Motor neuron (in vitro differentiated cells): ENCODE measurements around the gene UBE2Q2. TPM values are rescaled to one million over a fixed set of nuclear protein-coding genes. Genes with fewer than 3 reads are reported as not detected.
"Not testable (repeated sequence)": the region's sequence is repeated elsewhere in the genome, so short reads cannot be mapped to it uniquely, and the experiment has no call there.

Experiments used
- ATAC-seq, 8 experiments: fragments of 200-7000 bp; cut with Tn5 transposase; replicated peaks in 6 of 8; 2 replicates each; pipeline ENCODE4 v1.8.0; 2021; ENCODE audit warnings: mild to moderate bottlenecking in 8 of 8, moderate library complexity in 8 of 8
- H3K27ac ChIP-seq, 2 donors: fragments of 250-450 bp; sonication (Bioruptor Pico); 2 replicates each; pipeline ENCODE4 v1.9.0; 2021; ENCODE audit warnings: antibody characterized with exemption in 2 of 2, mild to moderate bottlenecking in 2 of 2, moderate library complexity in 1 of 2
- H3K4me1 ChIP-seq, 2 donors: fragments of 250-450 bp; sonication (Bioruptor Pico); replicated peaks in 1 of 2; 2 replicates each; pipeline ENCODE4 v1.6.1; 2021; ENCODE audit warnings: antibody characterized with exemption in 2 of 2, mild to moderate bottlenecking in 2 of 2, moderate library complexity in 1 of 2
- H3K4me3 ChIP-seq, 5 donors: fragments of 250-450 bp; sonication (Bioruptor Pico); 2 replicates each; pipeline ENCODE4 v1.9.0; 2021; ENCODE audit warnings: antibody characterized with exemption in 5 of 5, mild to moderate bottlenecking in 5 of 5, moderate library complexity in 4 of 5
- WGBS, 10 experiments: fragments of 450-650 bp; shearing (Covaris generic); methylation state at CpG; one replicate each; pipeline ENCODE4 v1.0.0; 2022; 5-methylcytosine and 5-hydroxymethylcytosine counted together
- in situ Hi-C, 9 experiments: fragments of 400-800 bp; cut with MboI; loops; one replicate each; pipeline ENCODE4 v1.15.0; 2021; ENCODE audit warnings: low sequenced_read_pairs in 9 of 9, low pct_unique_long_range_greater_than_20kb in 2 of 9; ENCODE audit not compliant: unreplicated experiment in 9 of 9
- total RNA-seq, 8 experiments: library from RNA; unstranded; fragments of 300-600 nt; gene quantifications; 2 replicates each; pipeline versions ENCODE4 v1.2.3 to v1.2.4, GENCODE V29; 2022

UBE2Q2 gene
- total RNA-seq, 8 experiments from 2014 or later = 16.5 to 44.1 (median 31.9) TPM

GRCh38 chr15:75851566-75851965 is 8.3 kb downstream of the UBE2Q2 start:
- in situ Hi-C loops, ATAC-seq, H3K27ac ChIP-seq, H3K4me3 ChIP-seq: not testable (repeated sequence)
- WGBS, 10 experiments = 73 to 100% (median 95%) methylated on average over 1 to 4 of the region's 4 CpGs; no CpG with 5 or more reads in 1 of the 10 experiments
- H3K4me1 ChIP-seq = peaks cover 8 to 11% of the 10 kb centered on the region in 2 donors

- in situ Hi-C loops = no loop called here
- H3K4me1 ChIP-seq = no peaks in the 10 kb centered on the region
- no peak for ATAC-seq
- no peak overlapping the region for H3K4me3 ChIP-seq
- no peak overlapping the region for H3K27ac ChIP-seq
Measured at GRCh38 chr15:75857886-75858285, 14.6 kb downstream of the UBE2Q2 start.

GRCh38 chr15:75861750-75862402 is 18.6 kb downstream of the UBE2Q2 start:
- in situ Hi-C loops = no loop called here
- ATAC-seq = no peak
- 25 to 100% (median 86%) methylated on average over 1 to 6 of the region's 6 CpGs for WGBS, 10 experiments

GRCh38 chr15:75862796-75863195 is 19.5 kb downstream of the UBE2Q2 start:
- Histone ChIP-seq H3K4me3 (no peak overlapping the region), H3K27ac (no peak overlapping the region), H3K4me1 (no peaks in the 10 kb centered on the region)
- WGBS, 10 experiments = 83 to 100% (median 100%) methylated on average over 1 of the region's 1 CpG; no CpG with 5 or more reads in 3 of the 10 experiments
- no peak for ATAC-seq
- in situ Hi-C loops = no loop called here

More at GRCh38 chr15:75861750-75862402, 18.6 kb downstream of the UBE2Q2 start:
- H3K4me1 ChIP-seq = no peaks in the 10 kb centered on the region
- no peak overlapping the region for H3K4me3 ChIP-seq
- no peak overlapping the region for H3K27ac ChIP-seq

- in situ Hi-C loops = no loop called here
- no peak for ATAC-seq
- Histone ChIP-seq H3K27ac (no peak overlapping the region), H3K4me1 (no peaks in the 10 kb centered on the region), H3K4me3 (no peak overlapping the region)
- 69 to 100% (median 89%) methylated on average over 1 to 5 of the region's 5 CpGs for WGBS, 10 experiments
Measured at GRCh38 chr15:75864213-75865059, 21.2 kb downstream of the UBE2Q2 start.

GRCh38 chr15:75866045-75866444 is 22.8 kb downstream of the UBE2Q2 start:
- H3K27ac ChIP-seq, H3K4me1 ChIP-seq, H3K4me3 ChIP-seq, ATAC-seq, in situ Hi-C loops: not testable (repeated sequence)
- 88 to 100% (median 100%) methylated on average over 1 of the region's 1 CpG; no CpG with 5 or more reads in 5 of the 10 experiments for WGBS, 10 experiments

- in situ Hi-C loops = no loop called here
- no peak overlapping the region for H3K4me3 ChIP-seq
- H3K4me1 ChIP-seq = no peaks in the 10 kb centered on the region
- no peak for ATAC-seq
- H3K27ac ChIP-seq = no peak overlapping the region
Measured at GRCh38 chr15:75866916-75867315, 23.7 kb downstream of the UBE2Q2 start.

- 18 to 96% (median 73%) methylated on average over 2 to 4 of the region's 4 CpGs for WGBS, 10 experiments
- in situ Hi-C loops = no loop called here
- H3K4me1 ChIP-seq = no peaks in the 10 kb centered on the region
Measured at GRCh38 chr15:75867449-75867848, 24.2 kb downstream of the UBE2Q2 start.

GRCh38 chr15:75868019-75868418 is 24.8 kb downstream of the UBE2Q2 start:
- no peak overlapping the region for H3K4me3 ChIP-seq

More at GRCh38 chr15:75867449-75867848, 24.2 kb downstream of the UBE2Q2 start:
- no peak for ATAC-seq
- H3K27ac ChIP-seq = no peak overlapping the region
- H3K4me3 ChIP-seq = no peak overlapping the region

GRCh38 chr15:75869446-75869845 is 26.2 kb downstream of the UBE2Q2 start:
- H3K4me3 ChIP-seq = no peak overlapping the region
- no peak for ATAC-seq
- H3K27ac ChIP-seq = no peak overlapping the region
- in situ Hi-C loops = no loop called here
- no peaks in the 10 kb centered on the region for H3K4me1 ChIP-seq

More at GRCh38 chr15:75868019-75868418, 24.8 kb downstream of the UBE2Q2 start:
- no peak for ATAC-seq
- Histone ChIP-seq H3K4me1 (no peaks in the 10 kb centered on the region), H3K27ac (no peak overlapping the region)
- in situ Hi-C loops = no loop called here
- 83 to 100% (median 97%) methylated on average over 1 to 3 of the region's 3 CpGs; no CpG with 5 or more reads in 1 of the 10 experiments for WGBS, 10 experiments

GRCh38 chr15:75871589-75871988 is 28.3 kb downstream of the UBE2Q2 start:
- H3K27ac ChIP-seq, H3K4me3 ChIP-seq, H3K4me1 ChIP-seq, ATAC-seq, in situ Hi-C loops: not testable (repeated sequence)
- 78 to 100% (median 90%) methylated on average over 1 of the region's 1 CpG; no CpG with 5 or more reads in 1 of the 10 experiments for WGBS, 10 experiments

- no peak for ATAC-seq
- 71 to 100% (median 79%) methylated on average over 2 to 4 of the region's 4 CpGs for WGBS, 10 experiments
- Histone ChIP-seq H3K4me1 (no peaks in the 10 kb centered on the region), H3K4me3 (no peak overlapping the region), H3K27ac (no peak overlapping the region)
- in situ Hi-C loops = no loop called here
Measured at GRCh38 chr15:75872403-75872990, 29.2 kb downstream of the UBE2Q2 start.

GRCh38 chr15:75884041-75884440 is 40.8 kb downstream of the UBE2Q2 start:
- H3K4me3 ChIP-seq = no peak overlapping the region
- WGBS, 10 experiments = 0 to 100% (median 61%) methylated on average over 1 of the region's 1 CpG; no CpG with 5 or more reads in 2 of the 10 experiments
- no peak overlapping the region for H3K27ac ChIP-seq
- H3K4me1 ChIP-seq = no peaks in the 10 kb centered on the region
- in situ Hi-C loops = no loop called here
- ATAC-seq = no peak
